ENCODE measurements around the gene ZBTB18. TPM values are rescaled to one million over a fixed set of nuclear protein-coding genes. Genes with fewer than 3 reads are reported as not detected.

The ZBTB18 gene
- total RNA-seq, 2 experiments from 2014 or later: 9.9 to 18.9 TPM

- TF ChIP-seq CTCF (conservative IDR thresholded peaks at IDR 0.05; ENCODE audit: low read length) (no peak), EZH2phosphoT487 (IDR thresholded peaks at IDR 0.05; ENCODE audit: borderline replicate concordance, low read depth, low read length) (no peak)
- Histone ChIP-seq H3K79me2 (ENCODE audit: insufficient read depth, low read depth, low read length) (no peaks in the 10 kb centered on the region), H2AFZ (ENCODE audit: low read length) (no peak overlapping the region), H3K9me2 (ENCODE audit: insufficient read depth, low read length) (no peaks in the 10 kb centered on the region), H3K4me3 (ENCODE audit: low read depth, low read length, poor library complexity, severe bottlenecking) (no peak overlapping the region), H3K36me3 (ENCODE audit: insufficient read depth, low read length) (no peaks in the 10 kb centered on the region), H3K27ac (ENCODE audit: low read depth, low read length, poor library complexity, severe bottlenecking) (no peak overlapping the region), H3K9me3 (ENCODE audit: low read length) (no peaks in the 10 kb centered on the region), H3K4me2 (ENCODE audit: low read length) (no peak overlapping the region), H4K20me1 (ENCODE audit: insufficient read depth, low read length) (no peaks in the 10 kb centered on the region), H3K4me1 (ENCODE audit: insufficient read depth, low read length, poor library complexity, severe bottlenecking) (peaks cover 3% of the 10 kb centered on the region)
- ChIA-PET POLR2A (interaction anchor here (0.6 kb wide), 1 partner anchor 14 kb away, joined by 3 read pairs; no protein-coding TSS in a partner anchor), CTCF (ENCODE audit: unreplicated experiment) (no interaction called here)
- DNase-seq (ENCODE audit: low spot score): no peak
- intact Hi-C loops (cut with micrococcal nuclease; ENCODE audit: unreplicated experiment): no loop called here
- no TSS peak for BruUV-seq (replicated peaks)
Measured at GRCh38 chr1:244080343-244080929, 29.4 kb downstream of the ZBTB18 start.

DNA sequence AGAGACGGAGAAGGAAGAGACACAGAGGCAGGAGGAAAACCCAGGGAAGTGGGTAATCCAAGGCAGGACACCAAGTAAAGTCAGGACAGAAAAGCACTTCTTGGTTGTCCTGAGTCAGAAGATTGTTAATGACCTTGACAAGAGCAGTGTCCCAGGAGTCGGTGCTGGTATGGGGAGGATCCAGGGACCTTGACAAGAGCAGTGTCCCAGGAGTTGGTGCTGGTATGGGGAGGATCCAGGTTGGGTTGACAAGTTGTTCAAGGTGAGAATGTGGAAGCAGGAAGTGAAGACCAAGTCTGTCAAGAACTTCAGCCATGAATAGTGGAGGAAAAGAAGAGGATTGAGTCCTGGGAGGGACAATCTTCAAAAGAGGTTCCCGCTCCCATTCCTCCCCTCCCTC, 31.9 kb downstream of the ZBTB18 start:
- H3K9me2 ChIP-seq (ENCODE audit: insufficient read depth, low read length): no peaks in the 10 kb centered on the region
- intact Hi-C loops (cut with micrococcal nuclease; ENCODE audit: unreplicated experiment): no loop called here
- no TSS peak for BruUV-seq (replicated peaks)
- no peaks in the 10 kb centered on the region for H3K4me1 ChIP-seq (ENCODE audit: insufficient read depth, low read length, poor library complexity, severe bottlenecking)
- DNase-seq (ENCODE audit: low spot score): no peak
- no peak overlapping the region for H3K27ac ChIP-seq (ENCODE audit: low read depth, low read length, poor library complexity, severe bottlenecking)
- H3K4me2 ChIP-seq (ENCODE audit: low read length): no peak overlapping the region
- H3K9me3 ChIP-seq (ENCODE audit: low read length): no peaks in the 10 kb centered on the region
- ChIA-PET CTCF (ENCODE audit: unreplicated experiment) (no interaction called here), POLR2A (interaction anchor here (0.6 to 2.1 kb wide), 2 partner anchors 20 to 674 kb away, joined by 3 to 6 read pairs; no protein-coding TSS in a partner anchor)
- H2AFZ ChIP-seq (ENCODE audit: low read length): no peak overlapping the region
- H3K36me3 ChIP-seq (ENCODE audit: insufficient read depth, low read length): no peaks in the 10 kb centered on the region
- no peak overlapping the region for H3K4me3 ChIP-seq (ENCODE audit: low read depth, low read length, poor library complexity, severe bottlenecking)
- H3K79me2 ChIP-seq (ENCODE audit: insufficient read depth, low read depth, low read length): no peaks in the 10 kb centered on the region
- TF ChIP-seq CTCF (conservative IDR thresholded peaks at IDR 0.05; ENCODE audit: low read length) (no peak), EZH2phosphoT487 (IDR thresholded peaks at IDR 0.05; ENCODE audit: borderline replicate concordance, low read depth, low read length) (no peak)
- H4K20me1 ChIP-seq (ENCODE audit: insufficient read depth, low read length): no peaks in the 10 kb centered on the region

- intact Hi-C loops (cut with micrococcal nuclease; ENCODE audit: unreplicated experiment): no loop called here
- H3K27ac ChIP-seq (ENCODE audit: low read depth, low read length, poor library complexity, severe bottlenecking): no peak overlapping the region
- no peaks in the 10 kb centered on the region for H3K36me3 ChIP-seq (ENCODE audit: insufficient read depth, low read length)
- no peak overlapping the region for H2AFZ ChIP-seq (ENCODE audit: low read length)
- H3K9me2 ChIP-seq (ENCODE audit: insufficient read depth, low read length): no peaks in the 10 kb centered on the region
- DNase-seq (ENCODE audit: low spot score): no peak
- H3K4me3 ChIP-seq (ENCODE audit: low read depth, low read length, poor library complexity, severe bottlenecking): no peak overlapping the region
- H3K4me1 ChIP-seq (ENCODE audit: insufficient read depth, low read length, poor library complexity, severe bottlenecking): no peaks in the 10 kb centered on the region
- no peak for TF ChIP-seq CTCF (conservative IDR thresholded peaks at IDR 0.05; ENCODE audit: low read length)
- TF ChIP-seq EZH2phosphoT487 (IDR thresholded peaks at IDR 0.05; ENCODE audit: borderline replicate concordance, low read depth, low read length): no peak
- no TSS peak for BruUV-seq (replicated peaks)
- CTCF ChIA-PET (ENCODE audit: unreplicated experiment): no interaction called here
- no peaks in the 10 kb centered on the region for H3K79me2 ChIP-seq (ENCODE audit: insufficient read depth, low read depth, low read length)
- H3K9me3 ChIP-seq (ENCODE audit: low read length): no peaks in the 10 kb centered on the region
- H3K4me2 ChIP-seq (ENCODE audit: low read length): no peak overlapping the region
- POLR2A ChIA-PET: interaction anchor here (0.6 to 2.1 kb wide), 3 partner anchors 19 to 673 kb away, joined by 3 to 6 read pairs (median 4); no protein-coding TSS in a partner anchor
- H4K20me1 ChIP-seq (ENCODE audit: insufficient read depth, low read length): no peaks in the 10 kb centered on the region
Measured at GRCh38 chr1:244083383-244083943, 32.4 kb downstream of the ZBTB18 start.
